ENCODE data around the gene THADA. TPM values are rescaled to one million over a fixed set of nuclear protein-coding genes. Genes with fewer than 3 reads are reported as not detected.

Gene THADA
- total RNA-seq, 1 donor from 2014 or later, result 65.0 TPM

DNA sequence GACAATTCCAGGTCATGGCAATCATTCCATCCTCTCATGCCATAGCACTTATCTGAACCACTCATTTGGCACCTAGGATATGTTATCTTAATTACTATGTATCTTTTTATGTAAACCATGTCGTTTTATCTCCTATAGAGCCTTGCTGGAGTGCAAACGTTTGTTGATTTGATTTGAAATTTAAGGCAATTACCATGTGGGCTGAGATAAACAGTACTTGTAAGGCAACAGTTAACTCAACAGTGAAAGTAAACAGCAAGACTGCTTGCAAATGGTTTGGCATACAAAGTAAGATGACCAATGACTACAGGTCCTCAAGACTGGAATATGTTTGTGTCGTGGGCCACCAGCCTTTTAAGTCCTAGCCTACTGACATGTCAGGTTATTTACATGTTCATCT is 235.7 kb downstream of the THADA start:
- no peak for DNase-seq (ENCODE audit: low spot score)

DNA sequence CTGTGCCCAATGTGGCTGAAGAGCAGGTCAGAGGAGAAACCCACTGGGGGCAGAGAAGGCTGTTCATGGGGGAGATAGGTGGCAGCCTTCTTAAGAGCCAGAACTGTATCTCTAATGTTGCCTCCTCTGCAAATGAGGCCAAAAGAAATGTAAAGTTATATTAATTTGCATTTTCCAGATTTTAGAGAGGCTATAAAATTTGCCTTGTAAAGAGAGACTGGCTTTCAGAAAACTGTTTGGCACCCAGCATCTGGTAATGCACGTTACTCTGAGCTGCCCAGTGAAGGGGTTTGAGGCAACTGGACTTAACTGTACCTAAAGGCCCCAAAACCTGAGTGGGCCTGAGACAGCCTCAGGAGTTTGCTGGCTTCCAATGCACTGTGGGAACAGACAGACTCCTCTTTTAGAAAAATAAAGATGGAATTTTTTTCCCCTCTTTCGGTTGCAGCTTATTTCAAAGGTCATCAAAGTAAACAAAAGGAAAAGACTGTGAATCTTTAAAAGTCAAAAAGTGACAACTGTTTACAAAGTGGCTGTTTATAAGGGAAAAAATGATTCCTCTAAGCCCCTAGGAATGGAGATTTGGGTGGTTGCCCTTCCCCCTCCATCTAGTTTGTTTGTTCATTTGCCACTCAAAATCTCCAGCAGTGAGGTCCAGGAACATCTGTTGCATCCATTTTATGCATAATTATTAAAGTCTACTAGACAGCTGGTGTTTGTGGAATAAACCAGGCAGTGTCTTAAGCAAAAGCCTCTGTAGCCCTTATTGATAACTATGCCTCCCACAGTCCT is 237.2 kb downstream of the THADA start:
- DNase-seq (ENCODE audit: low spot score), result no peak

DNA sequence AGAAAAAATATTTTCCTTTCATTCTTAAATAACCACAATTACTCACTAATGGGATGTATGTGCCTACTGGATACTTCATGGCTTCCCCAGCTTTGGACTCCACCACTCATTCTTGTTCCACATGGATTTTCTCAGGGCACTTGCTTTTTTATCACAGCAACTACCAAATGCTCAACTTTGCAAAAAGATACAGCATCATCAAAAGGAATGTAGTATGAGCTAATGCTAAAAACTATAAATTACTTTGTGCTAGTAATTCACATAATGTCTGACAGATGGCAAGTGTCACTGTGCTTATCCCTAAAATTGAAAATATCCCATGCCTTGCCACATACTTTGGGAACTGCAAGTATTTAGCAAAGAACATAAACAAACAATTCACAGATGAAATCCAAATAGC is 239.1 kb downstream of the THADA start:
- DNase-seq (ENCODE audit: low spot score), result peak; percentile 69

DNA sequence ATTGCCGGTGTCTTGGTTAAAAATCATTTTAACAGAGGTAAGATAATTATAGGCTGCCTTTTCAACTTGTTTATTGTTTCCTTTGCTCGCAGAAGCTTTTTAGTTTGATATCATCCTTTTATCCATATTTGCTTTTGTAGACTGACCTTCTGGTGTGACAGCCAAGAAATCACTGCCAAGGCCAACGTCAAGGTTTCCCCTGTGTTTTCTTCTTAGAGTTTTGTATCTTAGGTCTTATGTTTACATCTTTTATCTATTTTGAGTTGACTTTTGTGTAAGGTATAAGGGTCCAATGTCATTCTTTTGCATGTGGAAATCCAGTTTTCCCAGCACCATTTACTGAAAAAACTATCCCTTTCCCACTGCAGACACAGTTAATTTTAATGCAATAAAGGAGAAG is 240.4 kb downstream of the THADA start:
- no peak for DNase-seq (ENCODE audit: low spot score)

DNA sequence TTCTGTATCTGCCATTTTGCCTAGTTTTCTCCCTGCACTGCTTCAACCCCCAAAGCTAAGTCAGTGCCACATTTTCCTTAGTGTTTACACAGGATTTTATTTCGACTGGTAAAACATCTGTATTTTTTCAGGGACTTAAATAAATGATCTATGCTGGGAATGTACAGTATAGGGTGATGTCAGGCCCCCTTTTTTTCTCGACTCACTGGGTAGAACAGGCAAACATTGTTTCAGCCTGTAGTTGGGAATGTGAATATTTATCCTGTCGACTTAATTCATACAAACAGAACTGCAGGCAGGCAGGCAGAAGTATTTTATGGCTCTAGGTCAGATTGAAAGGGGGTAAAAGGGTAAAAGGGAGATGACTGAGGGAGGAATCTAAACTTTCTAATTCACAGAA is 245.9 kb downstream of the THADA start:
- peak; percentile 77 for DNase-seq (ENCODE audit: low spot score)

DNA sequence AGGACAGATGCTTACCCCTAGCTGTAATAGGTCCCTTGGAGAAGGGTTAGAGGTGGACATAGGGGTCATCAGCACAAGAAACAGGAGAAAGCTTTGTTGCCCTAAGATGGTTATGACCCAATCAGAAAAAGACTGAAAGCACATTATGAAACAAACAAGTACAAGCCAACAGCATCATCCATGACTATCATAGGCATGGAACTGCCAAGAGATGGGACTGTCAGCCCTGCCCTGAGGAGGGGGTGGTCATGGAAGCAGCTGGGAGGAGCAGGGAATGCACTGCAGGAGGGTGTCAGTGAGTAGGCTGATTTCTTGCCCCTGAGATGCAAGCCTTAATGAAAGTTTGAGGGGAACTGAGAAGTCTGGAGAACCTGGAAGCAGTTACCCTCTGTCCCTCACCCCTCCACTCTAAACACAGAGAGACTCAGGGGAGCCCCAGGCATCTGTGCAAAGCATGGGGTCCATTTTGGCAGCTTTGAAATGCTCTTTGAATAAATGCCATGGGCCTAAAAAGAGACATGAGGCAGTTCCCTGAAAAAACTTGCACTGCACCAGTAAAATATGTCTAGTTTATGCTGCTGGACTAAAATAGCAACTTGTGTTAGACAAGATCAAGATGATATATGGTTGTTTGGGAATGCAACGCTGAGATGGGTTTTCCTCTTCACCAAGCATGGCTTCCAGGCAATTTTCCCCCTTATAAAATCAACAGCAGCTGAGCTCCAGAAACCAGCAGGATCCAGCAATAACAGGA is 246.8 kb downstream of the THADA start:
- peak; percentile 90 for DNase-seq (ENCODE audit: low spot score)

DNA sequence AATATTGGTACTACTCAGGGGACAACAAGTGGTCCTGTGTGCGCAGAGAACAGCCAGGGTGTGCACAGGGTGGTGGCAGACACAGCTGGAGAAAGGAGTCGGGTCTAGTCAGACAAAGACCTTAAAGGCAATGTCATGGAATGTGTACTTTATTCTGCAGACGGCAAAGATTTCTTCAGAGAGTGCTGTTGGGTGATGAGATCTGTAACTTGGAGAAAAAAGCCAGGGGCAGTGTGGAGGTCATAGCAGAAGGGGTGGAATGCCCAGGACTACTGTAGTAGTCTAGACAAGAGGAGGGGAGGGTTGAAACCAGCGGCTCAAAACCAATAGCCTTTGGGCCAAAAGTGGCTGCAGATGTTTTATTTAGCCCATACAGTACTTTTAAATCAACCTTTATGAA is 248.1 kb downstream of the THADA start:
- DNase-seq (ENCODE audit: low spot score), result peak; percentile 71

DNA sequence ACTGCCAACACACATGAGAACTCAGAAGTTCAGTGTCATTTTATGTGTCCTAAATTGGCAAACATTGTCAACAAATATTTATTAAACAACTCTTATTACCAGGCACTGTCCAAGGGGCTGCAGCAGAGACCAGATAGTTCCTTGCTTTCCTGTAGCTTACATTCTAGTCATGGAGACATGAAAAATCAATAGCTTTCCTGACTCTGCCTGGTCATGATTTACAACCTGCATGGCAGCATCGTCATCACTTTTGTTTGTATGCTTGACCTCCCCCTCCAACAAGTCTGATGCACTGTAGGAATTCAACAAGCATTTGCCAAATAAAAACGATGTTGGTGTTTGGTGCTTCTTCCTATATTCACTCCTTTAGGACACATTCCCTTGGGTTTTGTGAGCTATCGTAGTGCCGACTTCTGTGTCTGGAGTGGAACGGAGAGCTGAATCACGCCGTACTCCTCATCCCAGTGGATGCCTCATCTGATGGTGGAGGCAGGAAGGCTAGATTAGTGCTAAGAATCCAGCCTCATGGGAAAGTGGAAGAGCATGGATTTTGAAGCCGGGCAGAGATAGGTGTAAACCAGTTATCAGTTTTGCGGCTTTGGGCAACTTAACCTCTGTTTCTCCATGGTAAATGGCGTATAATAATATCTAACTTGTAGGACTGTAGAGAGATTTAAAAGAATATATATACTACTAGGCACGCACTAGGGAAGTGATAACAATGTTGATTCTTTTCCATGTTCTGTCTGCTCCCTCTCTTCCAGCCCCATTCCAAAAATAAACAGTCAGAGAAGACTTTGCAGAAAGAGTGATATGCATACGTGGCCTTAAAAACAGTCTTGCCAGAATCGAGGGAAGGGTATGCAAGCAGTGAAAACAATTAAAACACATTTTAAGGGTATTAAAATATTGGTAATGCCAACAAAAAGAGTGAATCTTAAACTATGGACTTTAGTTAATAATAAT is 249.0 kb downstream of the THADA start:
- peak; percentile 56 for DNase-seq (ENCODE audit: low spot score)

DNA sequence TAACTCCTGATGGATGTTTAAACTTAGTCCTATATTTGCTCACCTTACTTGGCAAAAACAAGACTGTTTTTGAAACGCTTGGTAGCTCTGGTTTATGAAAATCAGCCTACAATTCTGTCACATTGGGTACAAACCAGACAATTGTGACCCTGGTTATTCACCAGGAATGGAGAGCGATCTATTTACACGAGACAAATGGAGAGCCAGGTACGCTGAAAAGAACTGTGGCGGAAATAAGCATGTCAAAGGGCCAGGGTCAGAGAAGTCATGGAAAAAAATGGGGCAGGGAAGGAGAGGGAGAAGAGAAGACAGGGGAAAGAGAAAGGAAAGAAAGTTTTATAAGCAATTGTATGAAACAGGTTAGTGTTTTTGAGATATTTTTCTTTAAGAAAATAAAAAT is 250.0 kb downstream of the THADA start:
- DNase-seq (ENCODE audit: low spot score), result no peak

DNA sequence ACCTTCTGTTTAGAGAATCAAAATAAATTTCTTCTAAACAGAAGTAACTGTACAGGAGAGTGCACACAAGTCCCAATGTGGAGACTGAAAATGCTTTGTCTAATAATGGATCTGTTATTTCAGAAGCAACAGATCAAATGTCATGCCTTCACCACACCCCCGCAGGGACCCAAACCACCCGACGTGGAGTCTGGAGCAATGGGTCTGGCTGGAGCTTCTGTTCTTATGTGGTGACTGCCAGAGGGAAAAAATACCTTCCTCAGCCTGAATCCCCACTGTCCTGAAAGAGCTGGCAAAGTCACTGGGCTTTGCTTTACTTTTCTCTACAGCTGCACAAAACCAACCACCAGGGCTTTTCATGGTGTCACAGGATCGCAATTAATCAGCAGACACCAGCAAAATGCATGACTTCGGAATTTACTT is 250.4 kb downstream of the THADA start:
- DNase-seq (ENCODE audit: low spot score), result peak; percentile 58

DNA sequence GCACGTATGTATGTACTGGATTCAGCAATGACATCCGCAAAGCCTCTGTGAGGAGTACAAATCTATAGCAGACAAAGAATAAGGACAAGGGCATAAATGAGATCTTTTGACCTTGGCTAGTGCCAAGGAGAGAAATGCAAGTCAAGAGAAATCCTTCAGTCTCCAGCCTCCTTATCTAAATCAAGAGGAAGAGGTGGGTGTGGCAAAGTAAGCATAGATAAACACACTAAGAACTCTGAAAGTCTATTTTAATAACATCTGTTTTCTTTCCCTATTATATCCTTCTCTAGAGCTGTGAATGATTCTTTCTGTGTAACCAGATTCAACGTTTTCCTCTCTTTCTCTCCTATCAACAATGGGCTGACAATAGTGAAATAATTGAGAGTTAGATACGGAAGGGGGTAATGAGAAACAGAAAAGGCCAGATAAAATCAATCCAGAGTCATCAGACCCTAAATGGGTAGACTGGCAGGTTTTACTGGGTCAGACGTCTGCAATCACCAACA is 250.9 kb downstream of the THADA start:
- DNase-seq (ENCODE audit: low spot score), result peak; percentile 86

DNA sequence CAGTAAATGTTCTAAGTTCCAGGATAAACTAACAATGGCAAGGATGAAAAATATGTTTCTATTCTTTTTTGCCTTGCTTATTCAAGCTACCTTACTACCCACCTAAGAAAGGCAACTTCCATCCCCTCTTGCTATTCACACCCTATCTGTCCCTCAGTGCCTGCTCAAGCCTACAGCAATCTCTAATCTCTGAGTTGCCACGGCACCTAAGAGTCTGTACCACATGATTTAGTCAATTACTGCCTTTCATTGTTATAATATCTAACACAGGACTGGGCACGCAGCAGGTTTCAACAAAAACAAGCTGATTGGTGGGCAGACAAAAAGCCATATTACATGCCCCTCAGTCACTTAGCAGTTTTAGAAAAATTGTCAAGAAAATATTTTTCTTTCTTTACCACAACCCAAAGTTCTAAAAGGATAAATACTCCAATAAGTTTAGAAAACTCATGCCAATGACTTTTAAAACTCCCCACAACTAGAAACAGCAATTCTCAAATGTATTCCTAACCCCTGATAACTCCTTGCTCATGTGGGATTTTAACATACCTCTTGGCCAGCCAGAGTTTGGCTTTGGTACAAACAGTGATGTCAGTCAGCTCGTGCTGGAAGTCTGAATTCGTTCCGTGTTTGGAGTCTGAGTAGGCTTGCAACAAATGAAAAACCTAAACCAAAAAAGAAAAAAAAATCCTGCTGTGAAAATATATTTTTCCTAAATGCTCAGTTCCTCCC is 252.1 kb downstream of the THADA start:
- DNase-seq (ENCODE audit: low spot score), result peak; percentile 98

DNA sequence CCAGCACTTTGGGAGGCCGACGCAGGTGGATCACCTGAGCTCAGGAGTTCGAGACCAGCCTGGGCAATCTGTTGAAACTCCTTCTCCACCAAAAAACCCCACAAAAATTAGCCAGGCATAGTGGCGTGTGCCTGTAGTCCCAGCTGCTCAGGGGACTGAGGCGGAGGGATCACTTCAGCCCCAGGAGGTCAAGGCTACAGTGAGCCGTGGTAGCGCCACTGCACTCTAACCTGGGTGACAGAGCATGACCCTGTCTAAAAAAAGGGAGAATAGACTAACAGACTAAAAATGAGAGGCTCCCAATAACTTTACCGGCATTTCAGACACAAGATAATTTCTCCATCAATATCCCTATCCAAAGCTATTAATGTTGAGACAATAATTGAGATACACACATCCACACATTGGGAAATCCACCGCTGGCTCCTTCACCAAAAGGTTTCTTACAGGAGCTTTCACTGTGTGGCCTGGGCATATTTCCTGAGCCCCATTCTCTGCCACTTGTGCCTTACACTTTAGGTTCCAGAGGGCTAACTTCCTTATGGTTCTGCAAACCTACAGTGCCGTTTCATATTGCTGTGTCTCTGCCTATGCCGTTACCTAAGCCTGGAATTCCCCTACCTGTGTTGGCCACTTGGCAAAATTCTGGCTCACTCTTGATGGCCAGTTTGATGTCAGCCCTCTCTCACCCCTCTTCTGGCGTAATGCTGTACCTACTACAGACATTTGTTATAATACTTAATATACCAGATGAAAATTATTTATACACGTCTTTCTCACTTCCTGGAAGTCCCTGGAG is 253.7 kb downstream of the THADA start:
- DNase-seq (ENCODE audit: low spot score), result no peak

DNA sequence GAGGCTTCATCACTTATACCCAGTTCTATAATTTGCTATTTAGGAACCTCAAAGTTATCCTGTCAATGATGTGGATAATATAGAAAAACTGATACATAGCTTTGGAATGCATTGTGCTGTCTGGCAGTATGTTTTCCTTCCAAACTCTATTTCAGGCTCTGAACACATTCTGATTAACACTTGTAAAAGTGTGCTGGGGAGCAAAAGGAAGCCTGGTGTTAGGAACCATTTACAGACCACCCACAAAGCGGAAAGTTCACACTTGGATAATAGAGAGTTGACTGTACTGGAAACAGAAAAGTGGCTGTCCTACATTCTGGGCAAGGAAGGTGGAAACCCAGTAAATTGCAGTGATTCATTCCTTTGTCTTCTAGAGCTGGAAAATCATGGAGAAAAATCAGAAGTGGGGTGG is 254.9 kb downstream of the THADA start:
- peak; percentile 73 for DNase-seq (ENCODE audit: low spot score)

DNA sequence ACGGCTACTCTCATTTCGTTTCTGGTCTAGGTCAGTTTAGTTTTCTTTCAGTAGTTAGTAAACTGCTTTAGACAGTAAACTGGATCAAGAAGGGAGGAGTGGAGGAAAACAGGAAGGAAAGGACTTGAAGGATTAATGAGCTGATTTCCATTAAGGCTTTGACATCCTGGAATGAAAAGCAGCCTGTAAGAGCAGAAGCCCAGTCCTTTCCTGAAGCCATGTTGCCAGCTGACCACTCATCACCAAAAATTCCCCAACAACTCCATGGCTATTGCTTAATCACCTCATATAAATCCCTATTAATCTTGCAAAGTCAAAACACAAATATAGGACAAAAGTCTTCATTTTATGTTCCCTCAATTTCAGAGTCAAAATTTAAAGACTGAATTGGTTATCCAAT is 255.8 kb downstream of the THADA start:
- DNase-seq (ENCODE audit: low spot score), result no peak

DNA sequence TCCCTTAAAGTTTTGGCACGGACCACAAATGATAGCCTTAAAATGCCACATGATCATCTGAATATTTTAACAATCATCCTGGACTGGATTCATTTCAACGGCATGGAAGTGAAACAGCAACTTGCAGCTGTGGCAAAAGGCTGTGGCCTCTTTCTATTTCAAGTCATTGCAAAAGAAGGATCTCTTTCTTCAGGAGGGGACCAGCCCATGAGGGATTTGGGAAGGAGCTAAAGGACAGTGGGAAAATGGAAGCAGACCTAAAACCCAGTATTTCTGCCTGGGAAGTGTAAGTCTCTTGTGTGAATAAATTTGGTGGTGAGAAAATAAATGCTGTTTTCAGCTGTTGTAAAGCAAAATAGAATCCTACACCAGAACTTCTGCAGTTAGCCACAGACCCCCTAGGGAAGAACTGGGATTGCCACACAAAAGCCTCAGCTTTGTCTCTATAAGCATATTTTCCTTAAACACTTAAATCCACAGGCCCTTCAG is 262.1 kb downstream of the THADA start:
- peak; percentile 88 for DNase-seq (ENCODE audit: low spot score)

DNA sequence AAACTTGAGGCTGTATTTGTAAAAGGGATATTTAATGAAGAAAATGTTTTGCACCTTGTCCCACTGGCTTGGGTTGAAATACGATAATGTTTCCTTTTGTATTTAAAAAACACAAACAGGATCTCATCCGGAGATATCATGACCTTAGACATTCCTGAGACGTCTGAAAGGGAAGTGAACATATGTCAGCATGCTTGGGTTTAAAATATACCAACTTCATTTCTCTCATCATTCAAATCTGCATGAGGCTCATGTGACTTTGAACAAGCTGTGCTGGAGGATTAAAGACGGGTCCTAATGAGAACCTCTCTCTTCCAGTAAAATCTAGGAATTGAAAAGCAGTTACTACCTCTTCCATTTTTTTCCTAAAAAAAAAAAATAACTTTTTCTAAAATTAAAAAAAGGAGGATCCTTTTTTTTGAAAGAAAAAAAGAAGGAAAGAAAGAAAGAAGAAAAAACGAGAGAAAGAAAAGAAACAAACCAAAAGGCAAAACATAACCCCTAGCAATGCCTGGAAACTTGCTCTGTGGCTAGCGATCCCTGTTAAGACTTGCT is 262.7 kb downstream of the THADA start:
- DNase-seq (ENCODE audit: low spot score), result no peak

DNA sequence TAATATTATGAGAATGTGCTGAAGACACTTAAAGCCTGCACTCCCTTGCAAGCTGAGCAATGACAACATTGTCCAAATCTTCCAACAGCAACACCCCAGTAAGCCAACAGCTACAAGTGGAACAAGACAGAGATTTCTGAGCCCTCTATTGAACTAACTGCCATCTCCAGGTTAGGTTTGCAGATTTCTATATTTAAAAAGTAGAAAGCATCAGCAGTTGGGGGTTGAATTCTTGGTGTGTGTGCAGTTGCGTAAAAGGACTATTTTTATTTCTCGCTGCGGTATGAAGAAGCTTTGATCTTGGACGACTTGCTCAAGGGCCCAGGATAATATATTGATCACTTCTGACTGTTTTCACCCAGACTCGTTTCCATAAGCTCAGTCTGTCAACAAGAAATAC is 263.2 kb downstream of the THADA start:
- DNase-seq (ENCODE audit: low spot score), result peak; percentile 80

DNA sequence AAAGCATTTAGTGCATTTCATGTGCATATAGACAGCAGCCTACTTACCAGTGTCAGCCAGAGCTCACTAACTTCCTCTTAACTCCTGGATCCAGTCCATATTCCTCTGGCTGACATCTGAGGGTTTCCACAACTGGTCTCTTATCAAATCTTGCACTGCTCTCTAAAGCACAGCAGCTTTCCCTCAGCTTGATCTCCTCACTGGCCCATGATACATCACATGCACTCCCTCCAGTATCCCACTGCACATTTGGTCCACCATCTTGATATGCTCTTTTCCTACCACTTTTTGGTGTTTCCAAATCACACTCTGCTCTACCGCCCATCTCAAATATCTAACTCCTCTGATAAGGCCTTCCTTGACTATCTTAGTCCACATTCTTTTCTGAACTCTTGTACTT is 264.4 kb downstream of the THADA start:
- DNase-seq (ENCODE audit: low spot score), result peak; percentile 99

DNA sequence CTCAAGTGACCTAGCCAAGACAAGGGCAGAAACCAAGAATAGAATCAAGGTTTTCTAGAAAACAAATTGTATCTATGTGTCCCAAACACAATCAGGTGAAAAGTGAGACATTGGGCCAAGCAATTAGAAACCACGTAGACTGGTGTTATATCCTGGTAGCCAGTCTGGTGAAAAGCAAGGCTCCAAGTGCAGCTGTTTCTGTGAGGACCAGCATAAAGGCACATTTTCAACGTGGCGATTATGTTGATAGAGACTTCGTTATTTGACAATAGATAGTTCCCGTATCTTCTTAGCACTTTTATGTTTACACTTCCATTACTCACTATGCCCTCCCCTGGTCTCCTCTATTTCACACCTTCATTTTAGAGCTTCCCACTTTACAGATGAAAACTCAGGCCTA is 266.2 kb downstream of the THADA start:
- no peak for DNase-seq (ENCODE audit: low spot score)
